ENCODE data around the gene NXPH3.

DNA sequence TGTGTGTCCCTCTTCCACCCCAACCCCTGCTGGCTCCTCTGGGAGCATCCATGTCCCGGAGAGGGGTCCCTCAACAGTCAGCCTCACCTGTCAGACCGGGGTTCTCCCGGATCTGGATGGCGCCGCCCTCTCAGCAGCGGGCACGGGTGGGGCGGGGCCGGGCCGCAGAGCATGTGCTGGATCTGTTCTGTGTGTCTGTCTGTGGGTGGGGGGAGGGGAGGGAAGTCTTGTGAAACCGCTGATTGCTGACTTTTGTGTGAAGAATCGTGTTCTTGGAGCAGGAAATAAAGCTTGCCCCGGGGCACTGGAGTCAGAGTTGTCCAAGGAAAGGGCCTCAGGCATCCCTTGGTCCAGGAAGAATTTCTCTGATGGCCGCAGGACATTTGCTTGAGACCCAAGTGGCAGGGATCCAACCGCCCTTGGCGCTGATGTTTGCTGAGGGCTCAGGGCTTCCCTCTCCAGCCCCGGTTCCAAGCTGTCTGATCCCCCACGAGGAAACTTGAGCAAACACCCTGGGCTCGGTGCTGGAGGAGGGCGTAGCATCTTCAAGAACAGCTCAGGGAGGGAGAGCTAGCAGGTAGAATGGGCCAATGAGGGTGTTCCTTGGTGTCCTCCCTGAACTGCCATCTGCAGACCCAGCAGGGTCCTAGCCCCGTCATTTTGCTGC lies 4.5 kb downstream of the NXPH3 start:
- TF ChIP-seq EZH2phosphoT487 (IDR thresholded peaks at IDR 0.05; ENCODE audit: low read length): no peak
- TF ChIP-seq CTCF (IDR thresholded peaks at IDR 0.05; ENCODE audit: low read length): no peak
